ENCODE data around the gene LLGL2. TPM values are rescaled to one million over a fixed set of nuclear protein-coding genes. Genes with fewer than 3 reads are reported as not detected.

The LLGL2 gene
- total and polyA plus RNA-seq, 2 donors (not counting 1 experiment from before 2014, with no cell fraction given): 40.6 to 52.0 TPM

DNA sequence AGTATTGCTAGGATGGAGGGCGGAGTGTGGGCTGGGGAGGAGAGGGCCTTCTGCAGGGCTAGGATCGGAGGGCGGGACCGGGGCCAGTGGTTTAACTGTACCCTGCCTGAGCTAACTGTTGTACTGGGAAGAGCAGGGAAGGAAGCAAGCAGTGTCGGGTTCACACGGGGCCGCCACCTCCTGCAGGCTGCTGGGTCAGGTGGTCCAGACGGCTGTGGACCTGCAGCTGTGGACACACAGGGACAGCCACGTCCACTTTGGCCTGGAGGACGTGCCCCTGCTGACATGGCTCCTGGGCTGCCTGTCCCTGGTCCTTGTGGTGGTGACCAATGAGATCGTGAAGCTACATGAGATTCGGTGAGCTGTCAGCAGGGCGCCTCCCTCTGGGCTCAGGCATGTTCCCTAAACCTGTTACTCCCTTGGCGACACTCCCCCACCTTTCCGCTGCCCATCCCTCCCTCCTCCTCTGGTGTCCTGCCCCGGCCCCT lies 26.7 kb upstream of the LLGL2 start:
- H3K9ac ChIP-seq (ENCODE audit: low read length): no peak overlapping the region
- Mint-ChIP-seq H3K4me1 (no peaks in the 10 kb centered on the region), H3K9me3 (ENCODE audit: insufficient read depth) (no peaks in the 10 kb centered on the region), H3K4me3 (no peak overlapping the region), H3K27me3 (no peaks in the 10 kb centered on the region), H3K27ac (no peak overlapping the region)
- H3K4me3 ChIP-seq (ENCODE audit: control extremely low read depth in 1 of 5, extremely low read depth in 1 of 5, insufficient read depth in 1 of 5, low read depth in 2 of 5, low read length in 4 of 5): no peak overlapping the region
- intact Hi-C loops (cut with micrococcal nuclease): no loop called here
- H3K27ac ChIP-seq (ENCODE audit: low read length in 2 of 2): no peak overlapping the region
- CTCF ChIA-PET: no interaction called here
- no peak for DNase-seq
- no peaks in the 10 kb centered on the region for H3K4me1 ChIP-seq (ENCODE audit: control insufficient read depth in 2 of 2, insufficient read depth in 2 of 2, low read length in 2 of 2)
- H3K27me3 ChIP-seq (replicated peaks in 1 of 4; ENCODE audit: control extremely low read depth in 1 of 4, control insufficient read depth in 3 of 4, insufficient read depth in 4 of 4, low read length in 3 of 4): no peaks in the 10 kb centered on the region
- peaks cover 0 to 36% of the 10 kb centered on the region in 2 experiments for H3K36me3 ChIP-seq (replicated peaks in 1 of 2; ENCODE audit: control extremely low read depth in 1 of 2, control insufficient read depth in 1 of 2, extremely low read depth in 1 of 2, insufficient read depth in 2 of 2, low read length in 1 of 2)
- WGBS (ENCODE audit: insufficient coverage): 74% methylated on average over 16 of the region's 16 CpGs
- H3K9me3 ChIP-seq (ENCODE audit: control extremely low read depth in 1 of 3, control insufficient read depth in 2 of 3, insufficient read depth in 1 of 3, low read length in 2 of 3): no peaks in the 10 kb centered on the region
- H2AFZ ChIP-seq (ENCODE audit: insufficient read depth, low read depth, low read length, poor library complexity, severe bottlenecking): no peak overlapping the region
- POLR2A ChIA-PET: no interaction called here
- no peaks in the 10 kb centered on the region for H3K79me2 ChIP-seq (ENCODE audit: control insufficient read depth, insufficient read depth, low read length)
- TF ChIP-seq EZH2 (IDR thresholded peaks at IDR 0.05; ENCODE audit: borderline replicate concordance, insufficient read depth, low read depth, low read length, poor library complexity, severe bottlenecking) (no peak), CTCF (IDR thresholded peaks at IDR 0.05) (no peak)
- ATAC-seq (ENCODE audit: low read depth): no peak
- no peak overlapping the region for H3K4me2 ChIP-seq (replicated peaks; ENCODE audit: low read depth, low read length, poor library complexity, severe bottlenecking)
- H4K20me1 ChIP-seq (ENCODE audit: control insufficient read depth, insufficient read depth, low read length, poor library complexity, severe bottlenecking): no peaks in the 10 kb centered on the region

- Mint-ChIP-seq H3K27me3 (no peaks in the 10 kb centered on the region), H3K4me3 (no peak overlapping the region), H3K27ac (no peak overlapping the region), H3K4me1 (no peaks in the 10 kb centered on the region), H3K9me3 (ENCODE audit: insufficient read depth) (no peaks in the 10 kb centered on the region)
- DNase-seq (no peak), ATAC-seq (ENCODE audit: low read depth) (no peak)
- Histone ChIP-seq H3K27me3 (replicated peaks in 1 of 4; ENCODE audit: control extremely low read depth in 1 of 4, control insufficient read depth in 3 of 4, insufficient read depth in 4 of 4, low read length in 3 of 4) (no peaks in the 10 kb centered on the region), H3K4me1 (ENCODE audit: control insufficient read depth in 2 of 2, insufficient read depth in 2 of 2, low read length in 2 of 2) (peaks cover 0 to 5% of the 10 kb centered on the region in 2 donors), H3K9me3 (ENCODE audit: control extremely low read depth in 1 of 3, control insufficient read depth in 2 of 3, insufficient read depth in 1 of 3, low read length in 2 of 3) (no peaks in the 10 kb centered on the region), H4K20me1 (ENCODE audit: control insufficient read depth, insufficient read depth, low read length, poor library complexity, severe bottlenecking) (no peaks in the 10 kb centered on the region), H3K4me2 (replicated peaks; ENCODE audit: low read depth, low read length, poor library complexity, severe bottlenecking) (no peak overlapping the region), H3K27ac (ENCODE audit: low read length in 2 of 2) (no peak overlapping the region), H2AFZ (ENCODE audit: insufficient read depth, low read depth, low read length, poor library complexity, severe bottlenecking) (no peak overlapping the region), H3K36me3 (replicated peaks in 1 of 2; ENCODE audit: control extremely low read depth in 1 of 2, control insufficient read depth in 1 of 2, extremely low read depth in 1 of 2, insufficient read depth in 2 of 2, low read length in 1 of 2) (peaks cover 0 to 29% of the 10 kb centered on the region in 2 experiments), H3K4me3 (ENCODE audit: control extremely low read depth in 1 of 5, extremely low read depth in 1 of 5, insufficient read depth in 1 of 5, low read depth in 2 of 5, low read length in 4 of 5) (no peak overlapping the region), H3K9ac (ENCODE audit: low read length) (no peak overlapping the region), H3K79me2 (ENCODE audit: control insufficient read depth, insufficient read depth, low read length) (no peaks in the 10 kb centered on the region)
- TF ChIP-seq CTCF (IDR thresholded peaks at IDR 0.05) (no peak), EZH2 (IDR thresholded peaks at IDR 0.05; ENCODE audit: borderline replicate concordance, insufficient read depth, low read depth, low read length, poor library complexity, severe bottlenecking) (no peak)
- POLR2A ChIA-PET: no interaction called here
- WGBS (ENCODE audit: insufficient coverage): 91% methylated on average over 14 of the region's 16 CpGs
- intact Hi-C loops (cut with micrococcal nuclease): no loop called here
- CTCF ChIA-PET: interaction anchor here (0.6 to 0.7 kb wide), 2 partner anchors 156 to 176 kb away, joined by 3 to 5 read pairs; no protein-coding TSS in a partner anchor
Observed at GRCh38 chr17:75499313-75500022, 26.0 kb upstream of the LLGL2 start.
